Tibial nerve (tissue), 4 donors: ENCODE results near the gene QKI. TPM values are rescaled to one million over a fixed set of nuclear protein-coding genes. Genes with fewer than 3 reads are reported as not detected.

Experiments used
- DNase-seq, 2 donors: peaks; one replicate each; pipeline ENCODE4 v3.0.0-alpha.2; 2019; ENCODE audit warnings: low spot score in 2 of 2
- H3K27ac ChIP-seq, 4 donors: fragments of 200-600 bp; sonication (generic) in 3 of 4; one replicate each; pipeline ENCODE4 v1.5.1; 2017 to 2019; ENCODE audit warnings: mild to moderate bottlenecking in 1 of 4
- H3K27me3 ChIP-seq, 2 donors: fragments of 200-600 bp; sonication (generic) in 1 of 2; one replicate each; pipeline versions ENCODE4 v1.5.1 to v1.6.0; 2017 to 2019
- H3K36me3 ChIP-seq, 3 donors: fragments of 200-600 bp; sonication (generic); one replicate each; pipeline ENCODE4 v1.5.1; 2018 to 2019
- H3K4me1 ChIP-seq, 4 donors: fragments of 200-600 bp; sonication (generic) in 3 of 4; one replicate each; pipeline ENCODE4 v1.5.1; 2017 to 2019
- H3K4me3 ChIP-seq, 4 donors: fragments of 200-600 bp; sonication (generic) in 3 of 4; one replicate each; pipeline ENCODE4 v1.5.1; 2017 to 2019; ENCODE audit warnings: mild to moderate bottlenecking in 1 of 4, moderate library complexity in 1 of 4
- H3K9me3 ChIP-seq, 4 donors: fragments of 200-600 bp; sonication (generic) in 3 of 4; one replicate each; pipeline ENCODE4 v1.5.1; 2017 to 2019
- CTCF ChIP-seq, 5 experiments: fragments of 200-600 bp in 3 of 5; fragments of 450-650 bp in 2 of 5; sonication (generic) in 3 of 5; IDR thresholded peaks; one replicate each; pipeline ENCODE4 v1.5.1; 2016 to 2019; ENCODE audit warnings: antibody characterized with exemption in 5 of 5, mild to moderate bottlenecking in 3 of 5, moderate library complexity in 2 of 5
- EP300 ChIP-seq, 2 donors: sonication (generic); formaldehyde crosslinking; IDR thresholded peaks; one replicate each; pipeline ENCODE4 v1.6.1; 2017; ENCODE audit warnings: antibody characterized with exemption in 2 of 2, mild to moderate bottlenecking in 1 of 2
- POLR2A ChIP-seq, 2 donors: fragments of 450-650 bp; IDR thresholded peaks; one replicate each; pipeline ENCODE4 v1.6.1; 2017; ENCODE audit warnings: antibody characterized with exemption in 2 of 2, mild to moderate bottlenecking in 2 of 2, moderate library complexity in 2 of 2
- WGBS, 2 donors: methylation state at CpG; one replicate each; pipeline ENCODE4 v1.1.5; 2018; 5-methylcytosine and 5-hydroxymethylcytosine counted together
- total RNA-seq, 4 donors: library from RNA; depleted of rRNA; stranded (reverse); fragments of >200 nt; gene quantifications; one replicate each; pipeline ENCODE4 v1.1.0, GENCODE V29; 2016

Gene QKI
- total RNA-seq, 4 donors from 2014 or later = 365 to 570 (median 511) TPM

GRCh38 chr6:163422550-163422949 is 8.0 kb downstream of the QKI start:
- Histone ChIP-seq H3K9me3 (no peaks in the 10 kb centered on the region), H3K4me3 (peak overlapping the region in 1 of 4 donors; percentile 95), H3K27me3 (no peaks in the 10 kb centered on the region), H3K36me3 (no peaks in the 10 kb centered on the region), H3K4me1 (peaks cover 0 to 82% (median 20%) of the 10 kb centered on the region in 4 donors), H3K27ac (peak overlapping the region; percentile 1 to 100 (median 58))
- 44 to 55% methylated on average over 3 of the region's 3 CpGs for WGBS, 2 donors
- no peak for DNase-seq
- TF ChIP-seq POLR2A (IDR thresholded peaks at IDR 0.05) (no peak), CTCF (IDR thresholded peaks at IDR 0.05) (no peak), EP300 (IDR thresholded peaks at IDR 0.05) (no peak)

- TF ChIP-seq CTCF (IDR thresholded peaks at IDR 0.05) (no peak), EP300 (IDR thresholded peaks at IDR 0.05) (no peak), POLR2A (IDR thresholded peaks at IDR 0.05) (no peak)
- no peaks in the 10 kb centered on the region for H3K27me3 ChIP-seq
- peak overlapping the region; percentile 1 to 100 (median 58) for H3K27ac ChIP-seq
- no peaks in the 10 kb centered on the region for H3K9me3 ChIP-seq
- H3K4me1 ChIP-seq = peaks cover 0 to 94% (median 25%) of the 10 kb centered on the region in 4 donors
- H3K4me3 ChIP-seq = peak overlapping the region in 1 of 4 donors; percentile 95
- H3K36me3 ChIP-seq = no peaks in the 10 kb centered on the region
- WGBS, 2 donors = 33 to 39% methylated on average over 2 of the region's 2 CpGs
- DNase-seq = no peak
Measured at GRCh38 chr6:163423696-163424095, 9.2 kb downstream of the QKI start.

GRCh38 chr6:163427498-163428254 is 13.2 kb downstream of the QKI start:
- no peak for DNase-seq
- peak overlapping the region in 2 of 4 donors; percentile 53 to 100 for H3K27ac ChIP-seq
- TF ChIP-seq POLR2A (IDR thresholded peaks at IDR 0.05) (no peak), CTCF (IDR thresholded peaks at IDR 0.05) (peak in 3 of 5 experiments; percentile 40 to 76 (median 69)), EP300 (IDR thresholded peaks at IDR 0.05) (peak; percentile 42 to 46)
- no peaks in the 10 kb centered on the region for H3K36me3 ChIP-seq
- H3K9me3 ChIP-seq = no peaks in the 10 kb centered on the region
- H3K4me1 ChIP-seq = peaks cover 0 to 99% (median 35%) of the 10 kb centered on the region in 4 donors
- 36 to 48% methylated on average over 6 of the region's 6 CpGs for WGBS, 2 donors
- no peaks in the 10 kb centered on the region for H3K27me3 ChIP-seq
- peak overlapping the region in 2 of 4 donors; percentile 8 to 11 for H3K4me3 ChIP-seq

- Histone ChIP-seq H3K9me3 (no peaks in the 10 kb centered on the region), H3K36me3 (no peaks in the 10 kb centered on the region), H3K4me3 (peak overlapping the region in 1 of 4 donors; percentile 11), H3K27me3 (no peaks in the 10 kb centered on the region), H3K4me1 (peaks cover 0 to 99% (median 34%) of the 10 kb centered on the region in 4 donors), H3K27ac (peak overlapping the region in 2 of 4 donors; percentile 53 to 100)
- TF ChIP-seq EP300 (IDR thresholded peaks at IDR 0.05) = no peak
- no peak for TF ChIP-seq CTCF (IDR thresholded peaks at IDR 0.05)
- TF ChIP-seq POLR2A (IDR thresholded peaks at IDR 0.05) = no peak
- 27 to 29% methylated on average over 2 of the region's 2 CpGs for WGBS, 2 donors
- no peak for DNase-seq
Measured at GRCh38 chr6:163428373-163428772, 13.9 kb downstream of the QKI start.

- Histone ChIP-seq H3K36me3 (no peaks in the 10 kb centered on the region), H3K27ac (peak overlapping the region in 2 of 4 donors; percentile 57 to 100), H3K4me3 (no peak overlapping the region), H3K9me3 (no peaks in the 10 kb centered on the region), H3K27me3 (no peaks in the 10 kb centered on the region), H3K4me1 (peaks cover 0 to 99% (median 25%) of the 10 kb centered on the region in 4 donors)
- WGBS, 2 donors = 63 to 66% methylated on average over 2 of the region's 2 CpGs
- no peak for DNase-seq
- TF ChIP-seq POLR2A (IDR thresholded peaks at IDR 0.05) (no peak), EP300 (IDR thresholded peaks at IDR 0.05) (no peak), CTCF (IDR thresholded peaks at IDR 0.05) (no peak)
Measured at GRCh38 chr6:163429858-163430448, 15.4 kb downstream of the QKI start.
